T-cell (primary cell): Measurements from ENCODE around the gene SUFU. TPM values are rescaled to one million over a fixed set of nuclear protein-coding genes. Genes with fewer than 3 reads are reported as not detected.

ENCODE experiments used
- total RNA-seq, 35 experiments: library from RNA in 6 of 35; stranded (reverse) in 6 of 35; fragments of 120-200 nt in 1 of 35; gene quantifications; one replicate each; pipeline versions ENCODE4 v1.2.1 to v1.2.4 and lab custom pipeline; 2013 to 2026

The SUFU gene
- total RNA-seq, 5 donors from 2014 or later (not counting 1 experiment from before 2014, with no cell fraction given), result 13.2 to 16.4 (median 15.4) TPM

Other genes starting within 250 kb of the SUFU start
- 100 to 1,000 TPM in 4 of 5 donors, 10 to 100 TPM in 1; 94.1 to 229 (median 124) TPM for gene NFKB2, start 108.3 kb upstream of the SUFU start, total RNA-seq
- 10 to 100 TPM in 2 of 5 donors, 1 to 10 TPM in 3; 8.7 to 11.8 (median 8.8) TPM for gene PSD, start 85.2 kb upstream of the SUFU start, total RNA-seq
- gene FBXL15, start 83.1 kb upstream of the SUFU start, total RNA-seq, result 10 to 100 TPM; 13.3 to 30.4 (median 23.7) TPM
- gene CUEDC2, start 71.4 kb upstream of the SUFU start, total RNA-seq, result 10 to 100 TPM; 32.2 to 41.4 (median 37.8) TPM
- gene C10orf95, start 52.4 kb upstream of the SUFU start, total RNA-seq, result under 1 TPM in 4 of 5 donors, not detected in 1; 0.23 to 0.92 (median 0.55) TPM
- 10 to 100 TPM; 51.6 to 68.1 (median 63.0) TPM for gene ACTR1A, start 1.3 kb upstream of the SUFU start, total RNA-seq
- gene TRIM8, start 140.5 kb downstream of the SUFU start, total RNA-seq, result 10 to 100 TPM; 54.2 to 74.7 (median 67.9) TPM
- 1 to 10 TPM; 2.7 to 5.0 (median 3.5) TPM for gene ARL3, start 210.4 kb downstream of the SUFU start, total RNA-seq
- gene SFXN2, start 210.7 kb downstream of the SUFU start, total RNA-seq, result 10 to 100 TPM in 4 of 5 donors, 1 to 10 TPM in 1; 9.2 to 32.6 (median 22.6) TPM
- gene WBP1L, start 240.0 kb downstream of the SUFU start, total RNA-seq, result 10 to 100 TPM; 20.0 to 38.5 (median 33.0) TPM